AG09319 (cell line): Measurements from ENCODE around the gene NLRP8.

Experiments used
- DNase-seq: peaks from one replicate; pipeline ENCODE4 v3.0.0-alpha.2; 2010; ENCODE audit warnings: low read depth; ENCODE audit errors: extremely low read depth
- TF ChIP-seq, protein P1 (sequence below): IDR thresholded peaks from 2 replicates; pipeline ENCODE4 v1.5.1; 2011; ENCODE audit warnings: low read depth, mild to moderate bottlenecking, inconsistent platforms, low read length, moderate library complexity

NLRP8 gene

DNA sequence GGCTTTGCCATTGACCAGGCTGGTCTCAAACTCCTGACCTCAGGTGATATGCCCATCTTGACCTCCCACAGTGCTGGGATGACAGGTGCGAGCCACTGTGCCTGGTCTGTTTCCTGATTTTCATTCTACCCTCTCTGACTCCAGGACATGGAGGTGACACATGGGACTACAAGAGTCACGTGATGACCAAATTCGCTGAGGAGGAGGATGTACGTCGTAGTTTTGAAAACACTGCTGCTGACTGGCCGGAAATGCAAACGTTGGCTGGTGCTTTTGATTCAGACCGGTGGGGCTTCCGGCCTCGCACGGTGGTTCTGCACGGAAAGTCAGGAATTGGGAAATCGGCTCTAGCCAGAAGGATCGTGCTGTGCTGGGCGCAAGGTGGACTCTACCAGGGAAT is 79.1 kb downstream of the NLRP8 start:
- no peak for DNase-seq
- TF ChIP-seq, protein P1, sequence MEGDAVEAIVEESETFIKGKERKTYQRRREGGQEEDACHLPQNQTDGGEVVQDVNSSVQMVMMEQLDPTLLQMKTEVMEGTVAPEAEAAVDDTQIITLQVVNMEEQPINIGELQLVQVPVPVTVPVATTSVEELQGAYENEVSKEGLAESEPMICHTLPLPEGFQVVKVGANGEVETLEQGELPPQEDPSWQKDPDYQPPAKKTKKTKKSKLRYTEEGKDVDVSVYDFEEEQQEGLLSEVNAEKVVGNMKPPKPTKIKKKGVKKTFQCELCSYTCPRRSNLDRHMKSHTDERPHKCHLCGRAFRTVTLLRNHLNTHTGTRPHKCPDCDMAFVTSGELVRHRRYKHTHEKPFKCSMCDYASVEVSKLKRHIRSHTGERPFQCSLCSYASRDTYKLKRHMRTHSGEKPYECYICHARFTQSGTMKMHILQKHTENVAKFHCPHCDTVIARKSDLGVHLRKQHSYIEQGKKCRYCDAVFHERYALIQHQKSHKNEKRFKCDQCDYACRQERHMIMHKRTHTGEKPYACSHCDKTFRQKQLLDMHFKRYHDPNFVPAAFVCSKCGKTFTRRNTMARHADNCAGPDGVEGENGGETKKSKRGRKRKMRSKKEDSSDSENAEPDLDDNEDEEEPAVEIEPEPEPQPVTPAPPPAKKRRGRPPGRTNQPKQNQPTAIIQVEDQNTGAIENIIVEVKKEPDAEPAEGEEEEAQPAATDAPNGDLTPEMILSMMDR, result no peak
